HepG2 (cell line): ENCODE results near the gene MUL1. TPM values are rescaled to one million over a fixed set of nuclear protein-coding genes. Genes with fewer than 3 reads are reported as not detected.
A peak's percentile ranks its signal among the peaks of the same experiment; 100 is the strongest.

Experiments
- ATAC-seq: fragments of 200-7000 bp; cut with Tn5 transposase; 3 replicates; pipeline ENCODE4 v1.9.1; 2020; ENCODE audit warnings: mild to moderate bottlenecking, moderate library complexity
- BruUV-seq: library from RNA; stranded (reverse); fragments of 400-500 nt; replicated peaks from 2 replicates; lab custom pipeline; 2021; lab: Mats Ljungman, UMichigan
- CTCF ChIA-PET: fragments of 300-600 bp; formaldehyde crosslinking; extraction: SDS; loops from one replicate; lab custom pipeline; 2021; ENCODE audit warnings: low total read pairs, inconsistent platforms, low intra/inter-chr PET ratio; lab: Yijun Ruan, JAX
- POLR2A ChIA-PET: fragments of 350-600 bp; sonication (Branson Sonifier 250); formaldehyde crosslinking; loops from one replicate; lab custom pipeline; 2020; ENCODE audit warnings: antibody characterized with exemption, inconsistent platforms; lab: Yijun Ruan, JAX
- DNase-seq: peaks from one replicate; pipeline ENCODE4 v3.0.0-alpha.2; 2015; ENCODE audit warnings: low spot score
- FAIRE-seq: peaks from 3 replicates; lab custom pipeline; 2011; peaks lifted over from hg19 to GRCh38; lab: Jason Lieb, UNC
- H2AFZ ChIP-seq: one replicate; pipeline ENCODE4 v1.6.1; 2011; ENCODE audit warnings: low read length, inconsistent platforms
- H3K27ac ChIP-seq: fragments of 300-600 bp; 3 replicates; pipeline ENCODE4 v1.8.0; 2011; ENCODE audit warnings: mixed run types, mild to moderate bottlenecking, mixed read lengths, low read length, inconsistent platforms; ENCODE audit not compliant: insufficient read depth; ENCODE audit errors: extremely low read length
- H3K27me3 ChIP-seq, 2 experiments: fragments of 200-600 bp in 1 of 2; 2 replicates in 1 of 2; 3 replicates in 1 of 2; pipeline versions ENCODE4 v1.6.0 to v1.8.0; 2011; ENCODE audit warnings: low read length in 2 of 2, mild to moderate bottlenecking in 2 of 2, moderate library complexity in 2 of 2, inconsistent platforms in 1 of 2; ENCODE audit not compliant: insufficient read depth in 2 of 2, control insufficient read depth in 1 of 2
- H3K36me3 ChIP-seq, 2 experiments: fragments of 200-600 bp in 1 of 2; replicated peaks in 1 of 2; 2 replicates in 1 of 2; 3 replicates in 1 of 2; pipeline versions ENCODE4 v1.5.1 to v1.8.0; 2011; ENCODE audit warnings: low read length in 2 of 2, inconsistent platforms in 1 of 2; ENCODE audit not compliant: insufficient read depth in 2 of 2, control insufficient read depth in 1 of 2
- H3K4me1 ChIP-seq: 2 replicates; pipeline ENCODE4 v1.5.1; 2012; ENCODE audit warnings: low read length, inconsistent platforms; ENCODE audit not compliant: insufficient read depth
- H3K4me2 ChIP-seq: 2 replicates; pipeline ENCODE4 v1.6.0; 2011; ENCODE audit warnings: low read depth, low read length, inconsistent platforms
- H3K4me3 ChIP-seq, 3 experiments: fragments of 200-600 bp in 1 of 3; sonication (generic), shearing (Covaris generic) in 1 of 3; replicated peaks in 1 of 3; 2 replicates each; pipeline ENCODE4 v1.5.1; 2011 to 2016; ENCODE audit warnings: low read length in 3 of 3, inconsistent platforms in 2 of 3, low read depth in 2 of 3, mild to moderate bottlenecking in 2 of 3, control low read depth in 1 of 3, mixed read lengths in 1 of 3; ENCODE audit not compliant: insufficient read depth in 1 of 3
- H3K79me2 ChIP-seq: one replicate; pipeline ENCODE4 v1.6.1; 2011; ENCODE audit warnings: low read length, inconsistent platforms; ENCODE audit not compliant: insufficient read depth
- H3K9ac ChIP-seq: 2 replicates; pipeline ENCODE4 v1.6.0; 2011; ENCODE audit warnings: mild to moderate bottlenecking, low read depth, low read length, inconsistent platforms; ENCODE audit not compliant: insufficient read depth
- H3K9me3 ChIP-seq: 2 replicates; pipeline ENCODE4 v1.5.1; 2012; ENCODE audit warnings: mild to moderate bottlenecking, low read length
- H4K20me1 ChIP-seq: 2 replicates; pipeline ENCODE4 v1.6.0; 2011; ENCODE audit warnings: inconsistent platforms, mild to moderate bottlenecking, low read length, moderate library complexity; ENCODE audit not compliant: insufficient read depth
- ASH2L ChIP-seq: fragments of 300-600, 200-600 bp; sonication (generic); IDR thresholded peaks from 2 replicates; pipeline ENCODE4 v1.7.0; 2017; ENCODE audit warnings: low read depth, mild to moderate bottlenecking, moderate library complexity, mixed read lengths, low read length; ENCODE audit not compliant: insufficient read length
- EEA1 ChIP-seq: sonication (generic); formaldehyde crosslinking; IDR thresholded peaks from 2 replicates; pipeline ENCODE4 v1.5.1; 2020; ENCODE audit warnings: mild to moderate bottlenecking, missing genetic modification reagents, borderline replicate concordance
- NPAS2 ChIP-seq: sonication (generic); formaldehyde crosslinking; IDR thresholded peaks from 2 replicates; pipeline ENCODE4 v1.8.0; 2022; ENCODE audit warnings: mild to moderate bottlenecking, missing genetic modification reagents, borderline replicate concordance
- NR3C1 ChIP-seq: sonication (generic); formaldehyde crosslinking; IDR thresholded peaks from 2 replicates; pipeline ENCODE4 v1.4.0; 2020; ENCODE audit warnings: missing genetic modification reagents
- PAX8 ChIP-seq: sonication (generic); formaldehyde crosslinking; IDR thresholded peaks from 2 replicates; pipeline ENCODE4 v1.8.0; 2022; ENCODE audit warnings: mild to moderate bottlenecking, missing genetic modification reagents, borderline replicate concordance
- SNAI1 ChIP-seq: sonication (generic); formaldehyde crosslinking; IDR thresholded peaks from 2 replicates; pipeline ENCODE4 v1.5.0; 2020; ENCODE audit warnings: mild to moderate bottlenecking, missing genetic modification reagents, borderline replicate concordance
- SRSF4 ChIP-seq: fragments of 200-400 bp; formaldehyde crosslinking; IDR thresholded peaks from one replicate; pipeline ENCODE4 v1.6.1; 2018; ENCODE audit warnings: mild to moderate bottlenecking, low read depth, low read length, moderate library complexity; ENCODE audit not compliant: poor library complexity, severe bottlenecking
- TBX3 ChIP-seq: fragments of 450-650 bp; IDR thresholded peaks from 2 replicates; pipeline ENCODE4 v1.6.1; 2017; ENCODE audit warnings: antibody characterized with exemption, mild to moderate bottlenecking, inconsistent platforms, borderline replicate concordance
- ZFP62 ChIP-seq: sonication (generic); formaldehyde crosslinking; IDR thresholded peaks from 2 replicates; pipeline ENCODE4 v1.4.0; 2020; ENCODE audit warnings: missing genetic modification reagents
- ZNF747 ChIP-seq: sonication (generic); formaldehyde crosslinking; IDR thresholded peaks from 2 replicates; pipeline ENCODE4 v1.8.1; 2023; ENCODE audit warnings: missing genetic modification reagents, mild to moderate bottlenecking, borderline replicate concordance
- ZSCAN22 ChIP-seq: sonication (generic); formaldehyde crosslinking; IDR thresholded peaks from 2 replicates; pipeline ENCODE4 v1.4.0; 2020; ENCODE audit warnings: mild to moderate bottlenecking, missing genetic modification reagents
- WGBS: methylation state at CpG from one replicate; pipeline ENCODE4 v1.1.6; 2017; ENCODE audit warnings: low lambda C conversion rate; 5-methylcytosine and 5-hydroxymethylcytosine counted together
- in situ Hi-C: cut with HindIII; loops from 2 replicates; pipeline ENCODE4 v1.10.0; 2017; ENCODE audit warnings: low pct_unique_long_range_greater_than_20kb; ENCODE audit not compliant: extremely low pct_ligation_motif_present
- intact Hi-C: fragments of 100-400 bp; cut with micrococcal nuclease; formaldehyde crosslinking; loops from one replicate; pipeline ENCODE4 v1.10.0; 2022; ENCODE audit not compliant: unreplicated experiment
- polyA plus RNA-seq, 8 experiments: library from polyadenylated mRNA; depleted of rRNA in 3 of 8; stranded (reverse) in 7 of 8; unstranded in 1 of 8; fragments of >200 nt; fragmentation: Illumina TruSeq in 4 of 8; extraction: Trizol in 4 of 8; gene quantifications; 2 replicates each; pipeline versions ENCODE4 v1.2.1 to v1.2.3, GENCODE V29; 2011 to 2016; ENCODE audit warnings: low read depth in 4 of 8, missing spikeins in 1 of 8, mixed read lengths in 1 of 8; ENCODE audit not compliant: insufficient read depth in 1 of 8
- total RNA-seq, 5 experiments: library from RNA; depleted of rRNA; stranded (reverse); fragments of >200 nt; fragmentation: Illumina TruSeq; extraction: Trizol; gene quantifications; 2 replicates each; pipeline ENCODE4 v1.2.3, GENCODE V29; 2016; ENCODE audit warnings: low read depth in 1 of 5
- TF ChIP-seq, protein P1 (sequence below): sonication (generic); formaldehyde crosslinking; IDR thresholded peaks from 2 replicates; pipeline ENCODE4 v1.8.1; 2023; ENCODE audit warnings: mild to moderate bottlenecking, missing genetic modification reagents, borderline replicate concordance
- TF ChIP-seq, protein P2 (sequence below): sonication (generic); formaldehyde crosslinking; IDR thresholded peaks from 2 replicates; pipeline ENCODE4 v1.4.0; 2020; ENCODE audit warnings: mild to moderate bottlenecking, missing genetic modification reagents, borderline replicate concordance
- TF ChIP-seq, protein P3 (sequence below): sonication (generic); formaldehyde crosslinking; IDR thresholded peaks from 2 replicates; pipeline ENCODE4 v1.8.0; 2022; ENCODE audit warnings: mild to moderate bottlenecking, missing genetic modification reagents, moderate library complexity
- TF ChIP-seq, protein P4 (sequence below): fragments of 450-650 bp; IDR thresholded peaks from 2 replicates; pipeline ENCODE4 v1.6.1; 2016

MUL1 gene
- total and polyA plus RNA-seq, 2 of the 13 experiments (the other 11 are each of a cell fraction or from before 2014, with no cell fraction given): 21.5 to 26.5 TPM

DNA sequence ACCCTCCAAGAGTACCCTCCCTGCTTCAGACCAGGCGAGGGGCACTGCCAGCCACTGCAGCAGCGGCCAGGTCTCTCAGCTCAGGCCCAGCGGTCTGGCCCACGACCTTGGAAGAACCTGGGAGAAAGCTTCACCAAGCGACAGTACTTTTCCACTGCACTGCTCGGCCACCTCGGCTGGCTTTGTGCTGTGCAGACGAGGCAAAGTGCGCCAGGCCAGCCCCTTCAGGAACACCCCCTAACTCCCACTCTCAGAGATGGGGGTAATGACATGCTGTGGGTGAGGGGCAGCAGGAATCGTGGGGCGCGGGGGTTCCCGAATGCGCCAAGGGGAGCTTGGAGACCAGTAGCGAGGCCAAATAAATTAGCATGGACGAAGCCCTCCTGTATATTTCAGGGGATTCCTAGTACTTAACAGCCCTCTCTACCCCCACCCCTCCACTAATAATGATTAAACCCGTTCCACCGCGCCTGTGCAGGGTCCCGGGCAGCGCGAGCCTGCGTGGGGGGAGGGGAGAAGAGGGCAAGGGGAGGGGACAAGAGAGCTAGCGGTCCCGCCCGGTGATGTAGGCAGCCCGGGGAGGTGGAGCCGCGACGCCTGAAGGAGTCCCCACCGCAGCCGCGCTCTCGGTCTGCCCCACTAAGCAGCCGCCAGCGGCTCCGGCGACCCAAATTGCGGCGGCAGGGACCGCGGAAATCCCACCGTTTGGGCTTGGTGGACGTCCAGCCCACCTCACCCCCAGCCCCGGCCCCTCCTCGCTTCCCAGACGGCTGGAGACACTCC is 44.2 kb upstream of the MUL1 start, which contains the start of gene FAM43B:
FAM43B (plus strand) TSS at position 629 of the 783 bp plus-strand sequence. CDS start 401 bp downstream, outside the sequence.
- Histone ChIP-seq H3K9me3 (no peaks in the 10 kb centered on the region), H3K4me2 (peak within 1 kb of the TSS; percentile 89), H3K79me2 (no peaks in the 10 kb centered on the region), H3K36me3 (no peaks in the 10 kb centered on the region), H2AFZ (no peak within 1 kb of the TSS), H3K27ac (peak within 1 kb of the TSS; percentile 95), H3K27me3 (no peaks in the 10 kb centered on the region), H4K20me1 (no peaks in the 10 kb centered on the region; the same call in 1 of the 2 replicates), H3K4me3 (peak within 1 kb of the TSS; percentile 57 to 81 (median 75)), H3K9ac (peak within 1 kb of the TSS; percentile 87), H3K4me1 (peaks cover 34% of the 10 kb centered on the region)
- intact Hi-C loops: loop anchor here (2.0 kb wide), 1 partner anchor 29 kb away; no protein-coding TSS in a partner anchor
- BruUV-seq: no TSS peak
- FAIRE-seq: peak; percentile 81
- 0% methylated on average over 17 of the region's 47 CpGs for WGBS
- DNase-seq: peak; percentile 88
- ChIA-PET CTCF (no interaction called here), POLR2A (interaction anchor here (0.6 to 2.6 kb wide), 21 partner anchors 9 to 626 kb away, joined by 3 to 45 read pairs (median 4); partner anchors contain the start of genes CDA, DDOST, MUL1 and PINK1)
- in situ Hi-C loops: no loop called here
- ATAC-seq: peak; percentile 93
- TF ChIP-seq PAX8: no peak
- TF ChIP-seq NPAS2 (CRISPR knock-in tag): no peak
- TF ChIP-seq SRSF4: no peak
- TF ChIP-seq ASH2L: peak; percentile 76
- TF ChIP-seq, protein P1, sequence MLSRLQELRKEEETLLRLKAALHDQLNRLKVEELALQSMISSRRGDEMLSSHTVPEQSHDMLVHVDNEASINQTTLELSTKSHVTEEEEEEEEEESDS (CRISPR knock-in tag): no peak
- no peak for TF ChIP-seq ZFP62
- TF ChIP-seq EEA1 (CRISPR knock-in tag): no peak
- no peak for TF ChIP-seq ZSCAN22 (CRISPR knock-in tag)
- TF ChIP-seq, protein P2, sequence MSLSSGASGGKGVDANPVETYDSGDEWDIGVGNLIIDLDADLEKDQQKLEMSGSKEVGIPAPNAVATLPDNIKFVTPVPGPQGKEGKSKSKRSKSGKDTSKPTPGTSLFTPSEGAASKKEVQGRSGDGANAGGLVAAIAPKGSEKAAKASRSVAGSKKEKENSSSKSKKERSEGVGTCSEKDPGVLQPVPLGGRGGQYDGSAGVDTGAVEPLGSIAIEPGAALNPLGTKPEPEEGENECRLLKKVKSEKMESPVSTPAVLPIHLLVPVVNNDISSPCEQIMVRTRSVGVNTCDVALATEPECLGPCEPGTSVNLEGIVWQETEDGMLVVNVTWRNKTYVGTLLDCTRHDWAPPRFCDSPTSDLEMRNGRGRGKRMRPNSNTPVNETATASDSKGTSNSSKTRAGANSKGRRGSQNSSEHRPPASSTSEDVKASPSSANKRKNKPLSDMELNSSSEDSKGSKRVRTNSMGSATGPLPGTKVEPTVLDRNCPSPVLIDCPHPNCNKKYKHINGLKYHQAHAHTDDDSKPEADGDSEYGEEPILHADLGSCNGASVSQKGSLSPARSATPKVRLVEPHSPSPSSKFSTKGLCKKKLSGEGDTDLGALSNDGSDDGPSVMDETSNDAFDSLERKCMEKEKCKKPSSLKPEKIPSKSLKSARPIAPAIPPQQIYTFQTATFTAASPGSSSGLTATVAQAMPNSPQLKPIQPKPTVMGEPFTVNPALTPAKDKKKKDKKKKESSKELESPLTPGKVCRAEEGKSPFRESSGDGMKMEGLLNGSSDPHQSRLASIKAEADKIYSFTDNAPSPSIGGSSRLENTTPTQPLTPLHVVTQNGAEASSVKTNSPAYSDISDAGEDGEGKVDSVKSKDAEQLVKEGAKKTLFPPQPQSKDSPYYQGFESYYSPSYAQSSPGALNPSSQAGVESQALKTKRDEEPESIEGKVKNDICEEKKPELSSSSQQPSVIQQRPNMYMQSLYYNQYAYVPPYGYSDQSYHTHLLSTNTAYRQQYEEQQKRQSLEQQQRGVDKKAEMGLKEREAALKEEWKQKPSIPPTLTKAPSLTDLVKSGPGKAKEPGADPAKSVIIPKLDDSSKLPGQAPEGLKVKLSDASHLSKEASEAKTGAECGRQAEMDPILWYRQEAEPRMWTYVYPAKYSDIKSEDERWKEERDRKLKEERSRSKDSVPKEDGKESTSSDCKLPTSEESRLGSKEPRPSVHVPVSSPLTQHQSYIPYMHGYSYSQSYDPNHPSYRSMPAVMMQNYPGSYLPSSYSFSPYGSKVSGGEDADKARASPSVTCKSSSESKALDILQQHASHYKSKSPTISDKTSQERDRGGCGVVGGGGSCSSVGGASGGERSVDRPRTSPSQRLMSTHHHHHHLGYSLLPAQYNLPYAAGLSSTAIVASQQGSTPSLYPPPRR (CRISPR knock-in tag): 0 out of 2 replicates have a peak, but pooled peaks have one; percentile 27
- no peak for TF ChIP-seq ZNF747 (CRISPR knock-in tag)
- no peak for TF ChIP-seq NR3C1 (CRISPR knock-in tag)
- TF ChIP-seq SNAI1 (CRISPR knock-in tag): peak; percentile 93; the same call in 1 of the 2 replicates
- TF ChIP-seq, protein P3, sequence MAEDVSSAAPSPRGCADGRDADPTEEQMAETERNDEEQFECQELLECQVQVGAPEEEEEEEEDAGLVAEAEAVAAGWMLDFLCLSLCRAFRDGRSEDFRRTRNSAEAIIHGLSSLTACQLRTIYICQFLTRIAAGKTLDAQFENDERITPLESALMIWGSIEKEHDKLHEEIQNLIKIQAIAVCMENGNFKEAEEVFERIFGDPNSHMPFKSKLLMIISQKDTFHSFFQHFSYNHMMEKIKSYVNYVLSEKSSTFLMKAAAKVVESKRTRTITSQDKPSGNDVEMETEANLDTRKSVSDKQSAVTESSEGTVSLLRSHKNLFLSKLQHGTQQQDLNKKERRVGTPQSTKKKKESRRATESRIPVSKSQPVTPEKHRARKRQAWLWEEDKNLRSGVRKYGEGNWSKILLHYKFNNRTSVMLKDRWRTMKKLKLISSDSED (CRISPR knock-in tag): no peak
- no peak for TF ChIP-seq TBX3
- TF ChIP-seq, protein P4, sequence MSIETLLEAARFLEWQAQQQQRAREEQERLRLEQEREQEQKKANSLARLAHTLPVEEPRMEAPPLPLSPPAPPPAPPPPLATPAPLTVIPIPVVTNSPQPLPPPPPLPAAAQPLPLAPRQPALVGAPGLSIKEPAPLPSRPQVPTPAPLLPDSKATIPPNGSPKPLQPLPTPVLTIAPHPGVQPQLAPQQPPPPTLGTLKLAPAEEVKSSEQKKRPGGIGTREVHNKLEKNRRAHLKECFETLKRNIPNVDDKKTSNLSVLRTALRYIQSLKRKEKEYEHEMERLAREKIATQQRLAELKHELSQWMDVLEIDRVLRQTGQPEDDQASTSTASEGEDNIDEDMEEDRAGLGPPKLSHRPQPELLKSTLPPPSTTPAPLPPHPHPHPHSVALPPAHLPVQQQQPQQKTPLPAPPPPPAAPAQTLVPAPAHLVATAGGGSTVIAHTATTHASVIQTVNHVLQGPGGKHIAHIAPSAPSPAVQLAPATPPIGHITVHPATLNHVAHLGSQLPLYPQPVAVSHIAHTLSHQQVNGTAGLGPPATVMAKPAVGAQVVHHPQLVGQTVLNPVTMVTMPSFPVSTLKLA: no peak
